ENCODE measurements around the gene CNTN1. TPM values are rescaled to one million over a fixed set of nuclear protein-coding genes. Genes with fewer than 3 reads are reported as not detected.

CNTN1 gene
- total and polyA plus RNA-seq, 2 of the 4 experiments (the other 2 are of a cell fraction): 0.10 to 0.18 TPM

DNA sequence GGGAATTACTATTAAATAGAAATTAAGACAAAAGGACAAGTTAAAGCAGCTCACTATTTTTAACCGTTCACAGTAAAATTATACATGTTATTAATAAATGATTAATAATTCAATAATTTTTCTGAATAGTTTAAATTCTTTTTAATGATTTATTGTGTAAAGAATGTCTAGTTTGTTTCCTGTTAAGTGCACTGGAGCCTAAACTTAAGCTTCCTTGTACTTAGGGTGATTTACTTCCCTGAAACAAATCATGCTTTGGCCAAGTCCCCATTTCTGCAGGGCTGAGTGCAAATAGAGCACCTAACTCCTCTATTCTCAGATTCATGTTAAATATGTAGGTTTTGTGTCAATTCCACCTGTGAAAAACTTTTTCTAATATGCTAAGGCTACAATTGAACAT lies 307.0 kb downstream of the CNTN1 start:
- Histone ChIP-seq H2BK20ac (ENCODE audit: low read depth, low read length) (no peak overlapping the region), H3K4me1 (ENCODE audit: control insufficient read depth, insufficient read depth, low read length) (no peaks in the 10 kb centered on the region), H3K4ac (ENCODE audit: low read depth, low read length) (no peak overlapping the region), H4K91ac (ENCODE audit: insufficient read depth, low read depth, low read length) (no peak overlapping the region), H4K5ac (ENCODE audit: low read depth, low read length) (no peak overlapping the region), H3K4me3 (ENCODE audit: insufficient read depth, low read depth, low read length) (no peak overlapping the region), H2BK120ac (ENCODE audit: low read depth, low read length) (no peak overlapping the region), H2BK5ac (ENCODE audit: low read depth, low read length, poor library complexity, severe bottlenecking) (no peak overlapping the region), H3K9me3 (ENCODE audit: control insufficient read depth, insufficient read depth, low read length) (no peaks in the 10 kb centered on the region; the same call in 1 of the 2 replicates), H3K56ac (ENCODE audit: extremely low read depth, insufficient read depth, low read length) (no peak overlapping the region), H3K9me1 (ENCODE audit: insufficient read depth, low read length) (no peaks in the 10 kb centered on the region), H3K9ac (ENCODE audit: low read depth, low read length) (no peak overlapping the region), H2AK9ac (replicated peaks; ENCODE audit: low read depth, low read length, poor library complexity) (no peak overlapping the region), H2AK5ac (ENCODE audit: low read depth, low read length) (no peak overlapping the region), H3K27me3 (ENCODE audit: control insufficient read depth, insufficient read depth, low read length) (no peaks in the 10 kb centered on the region), H3K27ac (ENCODE audit: insufficient read depth, low read length) (no peak overlapping the region), H3K36me3 (ENCODE audit: control insufficient read depth, insufficient read depth, low read length) (no peaks in the 10 kb centered on the region), H4K8ac (ENCODE audit: low read depth in 2 of 2, low read length in 2 of 2) (no peak overlapping the region), H3K18ac (ENCODE audit: low read depth, low read length) (no peak overlapping the region), H4K20me1 (ENCODE audit: insufficient read depth, low read length) (no peaks in the 10 kb centered on the region), H2BK15ac (ENCODE audit: low read depth, low read length) (no peak overlapping the region), H3K79me1 (ENCODE audit: low read depth in 1 of 2, low read length in 2 of 2) (no peaks in the 10 kb centered on the region), H3K4me2 (ENCODE audit: low read depth, low read length) (no peak overlapping the region), H3K23ac (ENCODE audit: low read depth, low read length) (no peak overlapping the region), H3K14ac (replicated peaks; ENCODE audit: low read depth, low read length) (no peak overlapping the region), H2AFZ (replicated peaks; ENCODE audit: low read length, poor library complexity) (no peak overlapping the region)
- ATAC-seq (ENCODE audit: low read depth) (no peak), DNase-seq (no peak)
- in situ Hi-C loops (cut with MboI; ENCODE audit: low sequenced_read_pairs): no loop called here
- intact Hi-C loops (cut with micrococcal nuclease): no loop called here
- no CpG with 5 or more reads among the region's 1 CpG for WGBS, 2 experiments (ENCODE audit: extremely low coverage in 2 of 2, insufficient read length in 1 of 2)
- ChIA-PET CTCF (interaction anchor here (0.7 kb wide), 1 partner anchor 47 kb away, joined by 4 read pairs; no protein-coding TSS in a partner anchor), POLR2A (ENCODE audit: unreplicated experiment) (no interaction called here)
- TF ChIP-seq FOS (IDR thresholded peaks at IDR 0.05; ENCODE audit: low read depth, low read length): no peak
- TF ChIP-seq CHD1 (IDR thresholded peaks at IDR 0.05; ENCODE audit: low read depth, low read length): no peak
- no peak for TF ChIP-seq BHLHE40 (IDR thresholded peaks at IDR 0.05; ENCODE audit: low read depth, low read length)
- no peak for TF ChIP-seq RCOR1 (IDR thresholded peaks at IDR 0.05; ENCODE audit: insufficient replicate concordance, low read length)
- no peak for TF ChIP-seq MAFK (IDR thresholded peaks at IDR 0.05; ENCODE audit: low read depth, low read length)
- TF ChIP-seq, protein P1, sequence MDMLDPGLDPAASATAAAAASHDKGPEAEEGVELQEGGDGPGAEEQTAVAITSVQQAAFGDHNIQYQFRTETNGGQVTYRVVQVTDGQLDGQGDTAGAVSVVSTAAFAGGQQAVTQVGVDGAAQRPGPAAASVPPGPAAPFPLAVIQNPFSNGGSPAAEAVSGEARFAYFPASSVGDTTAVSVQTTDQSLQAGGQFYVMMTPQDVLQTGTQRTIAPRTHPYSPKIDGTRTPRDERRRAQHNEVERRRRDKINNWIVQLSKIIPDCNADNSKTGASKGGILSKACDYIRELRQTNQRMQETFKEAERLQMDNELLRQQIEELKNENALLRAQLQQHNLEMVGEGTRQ (IDR thresholded peaks at IDR 0.05; ENCODE audit: low read depth, low read length): no peak
- no peak for TF ChIP-seq RAD21 (IDR thresholded peaks at IDR 0.05; ENCODE audit: low read length)
- no peak for TF ChIP-seq MXI1 (IDR thresholded peaks at IDR 0.05; ENCODE audit: borderline replicate concordance, low read depth, low read length)
- no peak for TF ChIP-seq POLR2A (IDR thresholded peaks at IDR 0.05; ENCODE audit: low read depth, low read length)
- TF ChIP-seq, protein P2, sequence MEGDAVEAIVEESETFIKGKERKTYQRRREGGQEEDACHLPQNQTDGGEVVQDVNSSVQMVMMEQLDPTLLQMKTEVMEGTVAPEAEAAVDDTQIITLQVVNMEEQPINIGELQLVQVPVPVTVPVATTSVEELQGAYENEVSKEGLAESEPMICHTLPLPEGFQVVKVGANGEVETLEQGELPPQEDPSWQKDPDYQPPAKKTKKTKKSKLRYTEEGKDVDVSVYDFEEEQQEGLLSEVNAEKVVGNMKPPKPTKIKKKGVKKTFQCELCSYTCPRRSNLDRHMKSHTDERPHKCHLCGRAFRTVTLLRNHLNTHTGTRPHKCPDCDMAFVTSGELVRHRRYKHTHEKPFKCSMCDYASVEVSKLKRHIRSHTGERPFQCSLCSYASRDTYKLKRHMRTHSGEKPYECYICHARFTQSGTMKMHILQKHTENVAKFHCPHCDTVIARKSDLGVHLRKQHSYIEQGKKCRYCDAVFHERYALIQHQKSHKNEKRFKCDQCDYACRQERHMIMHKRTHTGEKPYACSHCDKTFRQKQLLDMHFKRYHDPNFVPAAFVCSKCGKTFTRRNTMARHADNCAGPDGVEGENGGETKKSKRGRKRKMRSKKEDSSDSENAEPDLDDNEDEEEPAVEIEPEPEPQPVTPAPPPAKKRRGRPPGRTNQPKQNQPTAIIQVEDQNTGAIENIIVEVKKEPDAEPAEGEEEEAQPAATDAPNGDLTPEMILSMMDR (conservative IDR thresholded peaks at IDR 0.05; ENCODE audit: low read depth, low read length): no peak
- no peak for TF ChIP-seq CEBPB (IDR thresholded peaks at IDR 0.05; ENCODE audit: low read depth, low read length)
- TF ChIP-seq, protein P3, sequence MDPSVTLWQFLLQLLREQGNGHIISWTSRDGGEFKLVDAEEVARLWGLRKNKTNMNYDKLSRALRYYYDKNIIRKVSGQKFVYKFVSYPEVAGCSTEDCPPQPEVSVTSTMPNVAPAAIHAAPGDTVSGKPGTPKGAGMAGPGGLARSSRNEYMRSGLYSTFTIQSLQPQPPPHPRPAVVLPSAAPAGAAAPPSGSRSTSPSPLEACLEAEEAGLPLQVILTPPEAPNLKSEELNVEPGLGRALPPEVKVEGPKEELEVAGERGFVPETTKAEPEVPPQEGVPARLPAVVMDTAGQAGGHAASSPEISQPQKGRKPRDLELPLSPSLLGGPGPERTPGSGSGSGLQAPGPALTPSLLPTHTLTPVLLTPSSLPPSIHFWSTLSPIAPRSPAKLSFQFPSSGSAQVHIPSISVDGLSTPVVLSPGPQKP (IDR thresholded peaks at IDR 0.05; ENCODE audit: borderline replicate concordance, low read depth, low read length): no peak
- no peak for TF ChIP-seq NFE2L2 (IDR thresholded peaks at IDR 0.05; ENCODE audit: low read depth, low read length)
- TF ChIP-seq SMC3 (IDR thresholded peaks at IDR 0.05; ENCODE audit: low read depth, low read length): no peak
- BruUV-seq (replicated peaks): no TSS peak
- dilution Hi-C loops (cut with HindIII; ENCODE audit: low sequenced_read_pairs, unreplicated experiment): no loop called here

Data from IMR-90 (cell line).